Measurements from ENCODE around the gene AEBP2. TPM values are rescaled to one million over a fixed set of nuclear protein-coding genes. Genes with fewer than 3 reads are reported as not detected.

AEBP2 gene
- total and polyA plus RNA-seq, 7 donors: 7.8 to 52.8 (median 28.4) TPM

DNA sequence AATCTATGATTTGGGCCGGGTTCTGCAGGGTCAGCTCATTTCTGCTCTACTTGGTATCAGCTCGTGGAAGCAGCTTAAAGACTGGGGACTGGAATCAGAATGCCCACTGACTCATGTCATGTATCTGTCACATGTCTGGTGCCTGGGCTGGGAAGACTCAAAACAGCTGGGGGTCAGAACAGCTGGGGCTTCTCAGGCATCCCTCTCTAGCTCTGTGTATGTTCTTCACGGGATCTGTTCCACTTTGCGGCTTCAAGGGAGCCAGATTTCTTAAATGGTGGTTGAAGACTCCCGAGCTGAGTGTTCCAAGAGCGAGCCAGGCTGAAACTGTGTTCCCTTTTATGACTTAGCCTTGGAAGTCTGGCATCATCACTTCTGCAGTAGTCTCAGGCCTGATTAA is 11.9 kb downstream of the AEBP2 start:
- H3K4me3 ChIP-seq: no peak overlapping the region
- no peaks in the 10 kb centered on the region for H3K36me3 ChIP-seq
- DNase-seq: no peak
- H3K4me1 ChIP-seq: peaks cover 0 to 36% (median 30%) of the 10 kb centered on the region in 4 donors
- 66 to 78% methylated on average over 6 of the region's 6 CpGs for WGBS, 2 donors
- H3K27me3 ChIP-seq: no peaks in the 10 kb centered on the region
- peak overlapping the region in 2 of 4 donors; percentile 30 for H3K27ac ChIP-seq
- TF ChIP-seq POLR2A (IDR thresholded peaks at IDR 0.05) (no peak), POLR2AphosphoS5 (IDR thresholded peaks at IDR 0.05) (no peak), EP300 (IDR thresholded peaks at IDR 0.05) (no peak)
- TF ChIP-seq, protein P1, sequence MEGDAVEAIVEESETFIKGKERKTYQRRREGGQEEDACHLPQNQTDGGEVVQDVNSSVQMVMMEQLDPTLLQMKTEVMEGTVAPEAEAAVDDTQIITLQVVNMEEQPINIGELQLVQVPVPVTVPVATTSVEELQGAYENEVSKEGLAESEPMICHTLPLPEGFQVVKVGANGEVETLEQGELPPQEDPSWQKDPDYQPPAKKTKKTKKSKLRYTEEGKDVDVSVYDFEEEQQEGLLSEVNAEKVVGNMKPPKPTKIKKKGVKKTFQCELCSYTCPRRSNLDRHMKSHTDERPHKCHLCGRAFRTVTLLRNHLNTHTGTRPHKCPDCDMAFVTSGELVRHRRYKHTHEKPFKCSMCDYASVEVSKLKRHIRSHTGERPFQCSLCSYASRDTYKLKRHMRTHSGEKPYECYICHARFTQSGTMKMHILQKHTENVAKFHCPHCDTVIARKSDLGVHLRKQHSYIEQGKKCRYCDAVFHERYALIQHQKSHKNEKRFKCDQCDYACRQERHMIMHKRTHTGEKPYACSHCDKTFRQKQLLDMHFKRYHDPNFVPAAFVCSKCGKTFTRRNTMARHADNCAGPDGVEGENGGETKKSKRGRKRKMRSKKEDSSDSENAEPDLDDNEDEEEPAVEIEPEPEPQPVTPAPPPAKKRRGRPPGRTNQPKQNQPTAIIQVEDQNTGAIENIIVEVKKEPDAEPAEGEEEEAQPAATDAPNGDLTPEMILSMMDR (IDR thresholded peaks at IDR 0.05): no peak
- H3K9me3 ChIP-seq: no peaks in the 10 kb centered on the region
- intact Hi-C loops (cut with DNase I): no loop called here

DNA sequence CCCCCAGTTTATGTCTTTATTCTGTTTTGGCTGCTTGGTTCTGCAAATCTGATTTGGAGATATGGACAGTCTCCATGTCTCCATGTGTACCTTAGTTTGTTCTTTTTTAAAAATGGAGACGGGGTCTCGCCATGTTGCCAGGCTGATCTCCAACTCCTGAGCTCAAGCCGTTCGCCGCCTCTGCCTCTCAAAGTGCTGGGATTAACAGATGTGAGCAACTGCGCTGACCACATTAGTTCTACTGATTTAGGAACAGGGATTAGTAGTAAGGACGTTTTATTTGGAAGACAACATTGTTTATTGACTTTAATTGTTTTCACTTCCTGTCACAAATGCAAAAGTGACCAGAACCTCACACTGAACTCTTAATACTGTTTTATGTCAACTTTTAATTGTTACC is 14.7 kb downstream of the AEBP2 start:
- H3K27ac ChIP-seq: no peak overlapping the region
- H3K4me3 ChIP-seq: no peak overlapping the region
- H3K27me3 ChIP-seq: no peaks in the 10 kb centered on the region
- no peak for DNase-seq
- TF ChIP-seq, protein P1 (IDR thresholded peaks at IDR 0.05): no peak
- TF ChIP-seq EP300 (IDR thresholded peaks at IDR 0.05): no peak
- TF ChIP-seq POLR2A (IDR thresholded peaks at IDR 0.05): no peak
- no peak for TF ChIP-seq POLR2AphosphoS5 (IDR thresholded peaks at IDR 0.05)
- H3K4me1 ChIP-seq: peaks cover 0 to 37% (median 32%) of the 10 kb centered on the region in 4 donors
- 80 to 83% methylated on average over 7 of the region's 7 CpGs for WGBS, 2 donors
- no peaks in the 10 kb centered on the region for H3K9me3 ChIP-seq
- intact Hi-C loops (cut with DNase I): no loop called here
- H3K36me3 ChIP-seq: no peaks in the 10 kb centered on the region

DNA sequence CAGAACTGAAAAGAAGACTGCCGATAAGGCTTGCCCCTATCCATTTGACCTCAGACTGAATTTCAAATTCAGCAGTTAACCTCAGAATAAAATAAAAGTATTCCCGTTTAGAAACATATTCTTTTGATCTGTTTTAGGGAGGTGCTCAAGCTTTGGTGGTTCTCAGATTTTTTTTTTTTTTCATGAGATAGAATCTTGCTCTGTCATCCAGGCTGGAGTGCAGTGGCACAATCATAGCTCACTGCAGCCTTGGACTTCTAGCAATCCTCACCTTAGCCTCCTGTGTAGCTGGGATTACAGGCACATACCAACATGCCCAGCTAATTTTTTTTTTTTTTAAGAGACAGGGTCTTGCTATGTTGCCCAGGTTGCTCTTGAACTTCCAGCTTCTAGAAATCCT is 15.5 kb downstream of the AEBP2 start:
- H3K27me3 ChIP-seq: no peaks in the 10 kb centered on the region
- peaks cover 0 to 32% (median 24%) of the 10 kb centered on the region in 4 donors for H3K4me1 ChIP-seq
- H3K4me3 ChIP-seq: no peak overlapping the region
- no peaks in the 10 kb centered on the region for H3K36me3 ChIP-seq
- no peak overlapping the region for H3K27ac ChIP-seq
- intact Hi-C loops (cut with DNase I): no loop called here
- no peak for DNase-seq
- H3K9me3 ChIP-seq: no peaks in the 10 kb centered on the region
- TF ChIP-seq POLR2AphosphoS5 (IDR thresholded peaks at IDR 0.05) (no peak), EP300 (IDR thresholded peaks at IDR 0.05) (no peak), POLR2A (IDR thresholded peaks at IDR 0.05) (no peak)
- TF ChIP-seq, protein P1 (IDR thresholded peaks at IDR 0.05): no peak
- 73 to 89% methylated on average over 2 of the region's 2 CpGs for WGBS, 2 donors

DNA sequence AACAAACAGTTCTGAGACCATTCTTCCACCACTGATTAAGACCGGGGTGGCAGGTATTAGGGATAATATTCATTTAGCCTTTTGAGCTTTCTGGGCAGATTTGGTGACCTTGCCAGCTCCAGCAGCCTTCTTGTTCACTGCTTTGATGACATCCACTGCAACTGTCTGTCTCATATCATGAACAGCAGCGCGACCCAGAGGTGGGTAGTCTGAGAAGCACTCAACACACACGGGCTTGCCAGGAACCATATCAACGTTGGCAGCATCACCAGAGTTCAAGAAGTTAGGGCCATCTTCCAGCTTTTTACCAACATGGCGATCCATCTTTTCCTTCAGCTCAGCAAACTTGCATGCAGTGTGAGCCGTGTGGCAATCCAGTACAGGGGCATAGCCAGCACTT is 16.9 kb downstream of the AEBP2 start:
- Histone ChIP-seq H3K27me3 (no peaks in the 10 kb centered on the region), H3K9me3 (no peaks in the 10 kb centered on the region), H3K36me3 (no peaks in the 10 kb centered on the region), H3K27ac (no peak overlapping the region), H3K4me1 (peaks cover 0 to 20% (median 13%) of the 10 kb centered on the region in 4 donors), H3K4me3 (no peak overlapping the region)
- TF ChIP-seq EP300 (IDR thresholded peaks at IDR 0.05) (no peak), POLR2AphosphoS5 (IDR thresholded peaks at IDR 0.05) (no peak)
- TF ChIP-seq, protein P1 (IDR thresholded peaks at IDR 0.05): no peak
- intact Hi-C loops (cut with DNase I): no loop called here
- 95 to 96% methylated on average over 7 of the region's 7 CpGs for WGBS, 2 donors
- DNase-seq: no peak

DNA sequence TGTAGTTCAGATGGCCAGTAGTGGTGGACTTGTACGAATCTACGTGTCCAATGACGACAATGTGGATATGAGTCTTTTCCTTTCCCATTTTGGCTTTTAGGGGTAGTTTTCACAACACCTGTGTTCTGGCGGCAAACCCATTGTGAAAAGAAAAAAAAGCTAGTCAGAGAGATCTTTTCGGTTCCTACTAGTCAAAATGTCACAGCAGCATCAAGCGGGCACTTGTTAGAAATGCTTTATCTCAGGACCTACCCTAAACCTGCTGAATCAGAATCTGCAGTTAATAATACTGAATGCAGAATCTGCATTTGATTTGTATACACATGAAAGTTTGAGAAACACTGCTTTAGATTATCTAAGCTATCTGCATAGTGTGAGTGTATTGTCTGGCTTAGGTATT is 18.3 kb downstream of the AEBP2 start:
- intact Hi-C loops (cut with DNase I): no loop called here
- Histone ChIP-seq H3K4me1 (peaks cover 0 to 22% (median 8%) of the 10 kb centered on the region in 4 donors), H3K36me3 (peaks cover 0 to 2% (median 0%) of the 10 kb centered on the region in 4 donors), H3K27me3 (no peaks in the 10 kb centered on the region), H3K4me3 (no peak overlapping the region), H3K9me3 (no peaks in the 10 kb centered on the region), H3K27ac (no peak overlapping the region)
- 94 to 96% methylated on average over 6 of the region's 6 CpGs for WGBS, 2 donors
- DNase-seq: no peak
- TF ChIP-seq POLR2AphosphoS5 (IDR thresholded peaks at IDR 0.05) (no peak), POLR2A (IDR thresholded peaks at IDR 0.05) (no peak), EP300 (IDR thresholded peaks at IDR 0.05) (no peak)
- TF ChIP-seq, protein P1 (IDR thresholded peaks at IDR 0.05): no peak
